KMS-11 (cell line): ENCODE data around the gene ARHGAP5.

Experiments used
- H2AFZ ChIP-seq: fragments of 200-600 bp; sonication (generic); 2 replicates; pipeline ENCODE4 v1.6.1; 2016; ENCODE audit warnings: antibody characterized with exemption, mixed run types, low read depth
- H3K27ac ChIP-seq: fragments of 200-600 bp; sonication (generic); 2 replicates; pipeline ENCODE4 v1.6.1; 2016; ENCODE audit warnings: mild to moderate bottlenecking, mixed run types
- H3K27me3 ChIP-seq: fragments of 200-600 bp; sonication (generic); 2 replicates; pipeline ENCODE4 v1.6.1; 2017; ENCODE audit warnings: mild to moderate bottlenecking, low read depth, mixed run types, moderate library complexity; ENCODE audit not compliant: insufficient read depth
- H3K36me3 ChIP-seq: fragments of 200-600 bp; sonication (generic); 2 replicates; pipeline ENCODE4 v1.6.1; 2017; ENCODE audit warnings: mild to moderate bottlenecking, mixed run types; ENCODE audit not compliant: insufficient read depth
- H3K4me1 ChIP-seq: fragments of 200-600 bp; sonication (generic); 2 replicates; pipeline ENCODE4 v1.6.1; 2016; ENCODE audit warnings: mild to moderate bottlenecking, low read depth, mixed run types; ENCODE audit not compliant: poor library complexity, severe bottlenecking
- H3K4me2 ChIP-seq: fragments of 200-600 bp; sonication (generic); 2 replicates; pipeline ENCODE4 v1.7.0; 2016; ENCODE audit warnings: mild to moderate bottlenecking, mixed run types
- H3K4me3 ChIP-seq: fragments of 200-600 bp; sonication (generic); IDR thresholded peaks from 2 replicates; pipeline ENCODE4 v1.6.1; 2017; ENCODE audit warnings: low read depth, low read length, mixed read lengths; ENCODE audit not compliant: insufficient read depth
- H3K79me2 ChIP-seq: fragments of 200-600 bp; sonication (generic); 2 replicates; pipeline ENCODE4 v1.6.1; 2016; ENCODE audit warnings: low read depth, mixed run types; ENCODE audit not compliant: insufficient read depth
- H3K9ac ChIP-seq: fragments of 200-600 bp; sonication (generic); 2 replicates; pipeline ENCODE4 v1.6.1; 2016; ENCODE audit warnings: mild to moderate bottlenecking, mixed run types
- H4K20me1 ChIP-seq: fragments of 200-600 bp; sonication (generic); 2 replicates; pipeline ENCODE4 v1.6.1; 2016; ENCODE audit warnings: mild to moderate bottlenecking, mixed run types; ENCODE audit not compliant: insufficient read depth
- TF ChIP-seq, protein P1 (sequence below): fragments of 200-600 bp; sonication (generic); conservative IDR thresholded peaks from 2 replicates; pipeline ENCODE4 v1.6.1; 2017; ENCODE audit warnings: low read depth, mild to moderate bottlenecking, antibody characterized with exemption, low read length, moderate library complexity, mixed read lengths

ARHGAP5 gene

DNA sequence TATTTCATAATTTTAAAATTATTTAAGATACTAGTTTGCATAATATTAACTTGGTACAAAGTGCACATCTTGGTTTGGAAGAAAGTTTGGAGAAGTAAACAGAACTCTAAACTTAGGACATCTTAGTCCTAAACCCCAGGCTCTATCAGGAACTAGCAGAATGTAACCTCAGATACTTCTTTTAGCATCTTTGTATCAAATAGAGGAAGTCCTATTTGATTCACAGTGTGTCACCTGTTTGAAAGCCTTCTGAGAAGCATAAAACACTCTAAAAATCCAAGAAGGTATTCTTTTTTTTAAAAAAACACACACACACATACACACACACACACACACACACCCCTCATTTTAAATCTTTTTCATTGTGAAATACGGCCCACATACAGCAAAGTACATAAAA is 112.7 kb downstream of the ARHGAP5 start:
- H3K4me2 ChIP-seq = no peak overlapping the region

DNA sequence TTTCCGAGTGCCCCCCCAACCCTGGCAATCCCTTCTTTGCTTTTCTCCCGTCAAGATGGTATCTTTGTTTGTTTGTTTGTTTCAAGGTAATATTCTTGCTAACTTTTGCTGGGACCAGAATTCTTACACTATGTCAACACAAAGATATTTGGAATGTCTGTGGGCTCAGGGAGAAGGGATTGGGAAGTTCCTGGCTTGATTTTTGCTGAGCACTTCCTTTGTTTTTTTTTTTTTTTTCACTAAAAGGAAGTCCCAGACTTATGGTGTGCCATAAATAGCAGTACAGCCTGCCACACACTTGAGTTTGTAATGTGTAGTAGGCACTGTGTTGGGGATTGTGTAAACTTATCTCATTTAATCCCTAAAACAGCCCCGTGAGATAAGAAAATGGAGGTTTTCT is 113.6 kb downstream of the ARHGAP5 start:
- no peaks in the 10 kb centered on the region for H4K20me1 ChIP-seq
- no peak overlapping the region for H2AFZ ChIP-seq
- H3K4me1 ChIP-seq = peaks cover 4% of the 10 kb centered on the region
- H3K4me2 ChIP-seq = no peak overlapping the region
- no peak overlapping the region for H3K27ac ChIP-seq
- no peaks in the 10 kb centered on the region for H3K79me2 ChIP-seq
- H3K36me3 ChIP-seq = no peaks in the 10 kb centered on the region
- no peak overlapping the region for H3K4me3 ChIP-seq
- TF ChIP-seq, protein P1, sequence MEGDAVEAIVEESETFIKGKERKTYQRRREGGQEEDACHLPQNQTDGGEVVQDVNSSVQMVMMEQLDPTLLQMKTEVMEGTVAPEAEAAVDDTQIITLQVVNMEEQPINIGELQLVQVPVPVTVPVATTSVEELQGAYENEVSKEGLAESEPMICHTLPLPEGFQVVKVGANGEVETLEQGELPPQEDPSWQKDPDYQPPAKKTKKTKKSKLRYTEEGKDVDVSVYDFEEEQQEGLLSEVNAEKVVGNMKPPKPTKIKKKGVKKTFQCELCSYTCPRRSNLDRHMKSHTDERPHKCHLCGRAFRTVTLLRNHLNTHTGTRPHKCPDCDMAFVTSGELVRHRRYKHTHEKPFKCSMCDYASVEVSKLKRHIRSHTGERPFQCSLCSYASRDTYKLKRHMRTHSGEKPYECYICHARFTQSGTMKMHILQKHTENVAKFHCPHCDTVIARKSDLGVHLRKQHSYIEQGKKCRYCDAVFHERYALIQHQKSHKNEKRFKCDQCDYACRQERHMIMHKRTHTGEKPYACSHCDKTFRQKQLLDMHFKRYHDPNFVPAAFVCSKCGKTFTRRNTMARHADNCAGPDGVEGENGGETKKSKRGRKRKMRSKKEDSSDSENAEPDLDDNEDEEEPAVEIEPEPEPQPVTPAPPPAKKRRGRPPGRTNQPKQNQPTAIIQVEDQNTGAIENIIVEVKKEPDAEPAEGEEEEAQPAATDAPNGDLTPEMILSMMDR = no peak
- H3K9ac ChIP-seq = no peak overlapping the region
- no peaks in the 10 kb centered on the region for H3K27me3 ChIP-seq

More for the DNA sequence above, 112.7 kb downstream of the ARHGAP5 start:
- Histone ChIP-seq H3K4me1 (peaks cover 4% of the 10 kb centered on the region), H3K4me3 (no peak overlapping the region), H3K36me3 (no peaks in the 10 kb centered on the region), H2AFZ (no peak overlapping the region), H3K27ac (no peak overlapping the region), H3K27me3 (no peaks in the 10 kb centered on the region), H3K79me2 (no peaks in the 10 kb centered on the region), H3K9ac (no peak overlapping the region), H4K20me1 (no peaks in the 10 kb centered on the region)
- TF ChIP-seq, protein P1 = no peak

DNA sequence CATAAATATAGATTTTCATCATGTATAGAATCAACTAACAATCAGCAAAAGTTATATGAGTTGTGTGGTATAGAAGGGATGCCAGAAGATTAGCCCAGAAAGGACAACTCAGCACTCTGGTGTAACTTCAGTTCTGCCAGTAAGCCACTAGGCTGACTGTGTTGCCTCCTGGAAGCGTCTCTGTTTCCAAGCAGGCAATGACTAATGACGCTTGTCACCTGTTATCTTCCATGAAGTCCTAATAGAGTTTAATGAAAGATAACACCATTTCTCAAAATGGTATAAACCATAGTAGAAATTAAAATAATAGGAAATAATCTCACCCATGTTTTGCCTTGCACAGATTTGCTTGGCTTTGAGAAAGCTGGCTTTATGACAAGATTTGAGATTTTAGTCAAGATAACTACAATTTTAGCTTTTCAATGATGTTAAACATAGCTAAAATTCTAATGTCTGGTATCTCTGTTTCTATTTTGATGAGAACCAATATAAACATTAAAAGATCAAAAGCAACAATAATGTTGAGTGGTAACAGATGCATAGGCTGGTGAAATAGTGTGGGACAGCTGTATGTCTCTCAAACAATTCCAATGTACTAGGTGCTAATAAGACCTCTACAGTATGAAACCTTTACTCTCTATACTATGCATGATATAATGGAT is 115.7 kb downstream of the ARHGAP5 start:
- Histone ChIP-seq H3K4me1 (peaks cover 13% of the 10 kb centered on the region), H4K20me1 (no peaks in the 10 kb centered on the region)
- TF ChIP-seq, protein P1 = no peak

GRCh38 chr14:32193532-32193931 is 116.4 kb downstream of the ARHGAP5 start:
- Histone ChIP-seq H3K9ac (no peak overlapping the region), H4K20me1 (no peaks in the 10 kb centered on the region), H3K4me2 (no peak overlapping the region), H3K4me1 (peaks cover 19% of the 10 kb centered on the region), H3K79me2 (no peaks in the 10 kb centered on the region), H3K4me3 (no peak overlapping the region), H2AFZ (no peak overlapping the region), H3K36me3 (no peaks in the 10 kb centered on the region), H3K27me3 (no peaks in the 10 kb centered on the region), H3K27ac (no peak overlapping the region)
- TF ChIP-seq, protein P1 = no peak

More for the DNA sequence above, 115.7 kb downstream of the ARHGAP5 start:
- H3K27me3 ChIP-seq = no peaks in the 10 kb centered on the region
- H3K9ac ChIP-seq = no peak overlapping the region
- no peaks in the 10 kb centered on the region for H3K79me2 ChIP-seq
- H3K4me2 ChIP-seq = no peak overlapping the region
- no peak overlapping the region for H2AFZ ChIP-seq
- H3K36me3 ChIP-seq = no peaks in the 10 kb centered on the region
- H3K4me3 ChIP-seq = no peak overlapping the region
- H3K27ac ChIP-seq = no peak overlapping the region
